AG04450 (cell line): ENCODE results near the gene AUH. TPM values are rescaled to one million over a fixed set of nuclear protein-coding genes. Genes with fewer than 3 reads are reported as not detected.

Source experiments
- CTCF ChIA-PET: fragments of 300-600, 350-600 bp; formaldehyde crosslinking; extraction: SDS; loops from one replicate; lab custom pipeline; 2022; ENCODE audit warnings: antibody characterized with exemption, inconsistent platforms; lab: Charles Lee
- POLR2A ChIA-PET: fragments of 350-600 bp; formaldehyde crosslinking; extraction: SDS; loops from one replicate; lab custom pipeline; 2021; ENCODE audit warnings: antibody characterized with exemption, inconsistent platforms; lab: Yijun Ruan, JAX
- DNase-seq: peaks from one replicate; pipeline ENCODE4 v3.0.0-alpha.2; 2011; ENCODE audit warnings: low read depth, low spot score
- H3K27ac ChIP-seq: one replicate; pipeline ENCODE4 v1.5.1; 2012; ENCODE audit warnings: low read depth, low read length, control low read depth
- H3K27me3 ChIP-seq: one replicate; pipeline ENCODE4 v1.6.0; 2012; ENCODE audit warnings: low read length; ENCODE audit not compliant: control insufficient read depth, insufficient read depth
- H3K4me3 ChIP-seq: 2 replicates; pipeline ENCODE4 v1.5.1; 2011; ENCODE audit warnings: mild to moderate bottlenecking, low read depth, low read length, control low read depth
- H3K9me3 ChIP-seq: 2 replicates; pipeline ENCODE4 v1.5.1; 2012; ENCODE audit warnings: low read length; ENCODE audit not compliant: control insufficient read depth, insufficient read depth
- polyA plus RNA-seq: library from polyadenylated mRNA; depleted of rRNA; stranded (reverse); fragments of >200 nt; gene quantifications from 2 replicates; pipeline ENCODE4 v1.2.3, GENCODE V29; 2011
- TF ChIP-seq, protein P1 (sequence below): IDR thresholded peaks from 2 replicates; pipeline ENCODE4 v1.5.1; 2011; ENCODE audit warnings: low read depth, low read length, control low read depth, inconsistent platforms

The AUH gene
- polyA plus RNA-seq, 1 experiment = 9.1 TPM

- Histone ChIP-seq H3K27me3 (no peaks in the 10 kb centered on the region), H3K9me3 (no peaks in the 10 kb centered on the region), H3K27ac (peak overlapping the region; percentile 65), H3K4me3 (no peak overlapping the region)
- CTCF ChIA-PET = interaction anchor here (2.2 to 2.4 kb wide), 2 partner anchors 306 to 481 kb away, joined by 6 read pairs; no protein-coding TSS in a partner anchor
- peak; percentile 47 for DNase-seq
- TF ChIP-seq, protein P1, sequence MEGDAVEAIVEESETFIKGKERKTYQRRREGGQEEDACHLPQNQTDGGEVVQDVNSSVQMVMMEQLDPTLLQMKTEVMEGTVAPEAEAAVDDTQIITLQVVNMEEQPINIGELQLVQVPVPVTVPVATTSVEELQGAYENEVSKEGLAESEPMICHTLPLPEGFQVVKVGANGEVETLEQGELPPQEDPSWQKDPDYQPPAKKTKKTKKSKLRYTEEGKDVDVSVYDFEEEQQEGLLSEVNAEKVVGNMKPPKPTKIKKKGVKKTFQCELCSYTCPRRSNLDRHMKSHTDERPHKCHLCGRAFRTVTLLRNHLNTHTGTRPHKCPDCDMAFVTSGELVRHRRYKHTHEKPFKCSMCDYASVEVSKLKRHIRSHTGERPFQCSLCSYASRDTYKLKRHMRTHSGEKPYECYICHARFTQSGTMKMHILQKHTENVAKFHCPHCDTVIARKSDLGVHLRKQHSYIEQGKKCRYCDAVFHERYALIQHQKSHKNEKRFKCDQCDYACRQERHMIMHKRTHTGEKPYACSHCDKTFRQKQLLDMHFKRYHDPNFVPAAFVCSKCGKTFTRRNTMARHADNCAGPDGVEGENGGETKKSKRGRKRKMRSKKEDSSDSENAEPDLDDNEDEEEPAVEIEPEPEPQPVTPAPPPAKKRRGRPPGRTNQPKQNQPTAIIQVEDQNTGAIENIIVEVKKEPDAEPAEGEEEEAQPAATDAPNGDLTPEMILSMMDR = no peak
- POLR2A ChIA-PET = no interaction called here
Observed at GRCh38 chr9:91395553-91396471, 34.1 kb upstream of the AUH start.

GRCh38 chr9:91395106-91395552, 33.4 kb upstream of the AUH start:
- H3K27ac ChIP-seq = no peak overlapping the region
- CTCF ChIA-PET = no interaction called here

DNA sequence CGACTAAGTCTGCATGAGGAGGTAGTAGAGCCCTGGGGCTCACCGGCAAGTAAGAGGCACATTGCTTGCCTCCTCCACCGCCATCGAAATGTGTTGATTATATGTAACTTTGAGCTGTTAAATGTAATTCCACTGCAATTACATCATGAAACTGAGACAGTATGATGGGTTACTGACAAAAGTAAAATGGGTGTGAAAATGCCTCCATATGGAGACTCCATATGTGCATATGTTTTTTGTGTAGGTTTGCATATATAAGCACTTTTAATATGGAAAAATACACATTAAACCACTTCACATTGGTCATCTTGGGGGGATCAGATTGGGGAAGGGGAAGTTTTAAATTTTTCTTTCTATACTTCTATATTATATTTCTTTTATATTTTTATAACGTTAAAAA, 32.1 kb upstream of the AUH start:
- TF ChIP-seq, protein P1 = no peak
- H3K9me3 ChIP-seq = no peaks in the 10 kb centered on the region
- H3K27ac ChIP-seq = no peak overlapping the region
- CTCF ChIA-PET = no interaction called here
- no peaks in the 10 kb centered on the region for H3K27me3 ChIP-seq
- DNase-seq = no peak
- POLR2A ChIA-PET = no interaction called here
- no peak overlapping the region for H3K4me3 ChIP-seq

More at GRCh38 chr9:91395106-91395552, 33.4 kb upstream of the AUH start:
- H3K4me3 ChIP-seq = no peak overlapping the region
- no peaks in the 10 kb centered on the region for H3K9me3 ChIP-seq
- POLR2A ChIA-PET = no interaction called here
- DNase-seq = no peak
- no peaks in the 10 kb centered on the region for H3K27me3 ChIP-seq
- TF ChIP-seq, protein P1 = no peak

GRCh38 chr9:91392435-91392834, 30.7 kb upstream of the AUH start:
- Histone ChIP-seq H3K4me3 (no peak overlapping the region), H3K9me3 (no peaks in the 10 kb centered on the region), H3K27me3 (no peaks in the 10 kb centered on the region), H3K27ac (no peak overlapping the region)
- POLR2A ChIA-PET = no interaction called here
- CTCF ChIA-PET = no interaction called here
- no peak for DNase-seq
- TF ChIP-seq, protein P1 = no peak

GRCh38 chr9:91391818-91392217, 30.1 kb upstream of the AUH start:
- no peaks in the 10 kb centered on the region for H3K9me3 ChIP-seq
- CTCF ChIA-PET = no interaction called here
- H3K4me3 ChIP-seq = no peak overlapping the region
- TF ChIP-seq, protein P1 = no peak
- no peaks in the 10 kb centered on the region for H3K27me3 ChIP-seq
- no peak for DNase-seq
- H3K27ac ChIP-seq = no peak overlapping the region
- POLR2A ChIA-PET = no interaction called here
